Activated CD8-positive, alpha-beta T cell treated with anti-CD3 and anti-CD28 coated beads for 36 hours (primary cell): Measurements from ENCODE around the gene TRIM56. TPM values are rescaled to one million over a fixed set of nuclear protein-coding genes. Genes with fewer than 3 reads are reported as not detected.
"Not testable (repeated sequence)": the region's sequence is repeated elsewhere in the genome, so short reads cannot be mapped to it uniquely, and the experiment has no call there.

Experiments used
- ATAC-seq: fragments of 200-7000 bp; cut with Tn5 transposase; one replicate; pipeline ENCODE4 v1.10.0; 2021; ENCODE audit warnings: mild to moderate bottlenecking, moderate library complexity
- CTCF ChIA-PET: fragments of 350-600 bp; sonication (Branson Sonifier 250); formaldehyde crosslinking; loops from one replicate; lab custom pipeline; 2021; ENCODE audit warnings: antibody characterized with exemption; lab: Charles Lee
- POLR2A ChIA-PET: fragments of 350-600 bp; sonication (Branson Sonifier 250); formaldehyde crosslinking; loops from one replicate; lab custom pipeline; 2021; ENCODE audit warnings: antibody characterized with exemption; lab: Charles Lee
- DNase-seq: peaks from one replicate; pipeline ENCODE4 v3.0.0-alpha.2; 2020
- H3K27ac Mint-ChIP-seq: one replicate; pipeline ENCODE4 v1.8.0; 2021; ENCODE audit warnings: mild to moderate bottlenecking, mixed read lengths
- H3K27me3 Mint-ChIP-seq: one replicate; pipeline ENCODE4 v1.8.0; 2021; ENCODE audit warnings: mixed read lengths
- H3K36me3 Mint-ChIP-seq: one replicate; pipeline ENCODE4 v1.8.0; 2021; ENCODE audit warnings: low read depth, mixed read lengths
- H3K4me1 Mint-ChIP-seq: one replicate; pipeline ENCODE4 v1.8.0; 2021; ENCODE audit warnings: low read depth, mixed read lengths
- H3K4me3 Mint-ChIP-seq: one replicate; pipeline ENCODE4 v1.8.0; 2021; ENCODE audit warnings: mild to moderate bottlenecking, moderate library complexity, mixed read lengths
- H3K9me3 Mint-ChIP-seq: one replicate; pipeline ENCODE4 v1.8.0; 2021; ENCODE audit warnings: mixed read lengths
- CTCF ChIP-seq: fragments of 200-600 bp; IDR thresholded peaks from one replicate; pipeline ENCODE4 v1.8.0; 2022; ENCODE audit warnings: antibody characterized with exemption, mild to moderate bottlenecking
- intact Hi-C: fragments of 100-400 bp; cut with micrococcal nuclease; formaldehyde crosslinking; loops from one replicate; pipeline ENCODE4 v1.10.0; 2022
- total RNA-seq, 2 experiments: library from RNA; stranded (reverse); gene quantifications; one replicate each; pipeline ENCODE4 v1.2.3, GENCODE V29; 2021

The TRIM56 gene, protein sequence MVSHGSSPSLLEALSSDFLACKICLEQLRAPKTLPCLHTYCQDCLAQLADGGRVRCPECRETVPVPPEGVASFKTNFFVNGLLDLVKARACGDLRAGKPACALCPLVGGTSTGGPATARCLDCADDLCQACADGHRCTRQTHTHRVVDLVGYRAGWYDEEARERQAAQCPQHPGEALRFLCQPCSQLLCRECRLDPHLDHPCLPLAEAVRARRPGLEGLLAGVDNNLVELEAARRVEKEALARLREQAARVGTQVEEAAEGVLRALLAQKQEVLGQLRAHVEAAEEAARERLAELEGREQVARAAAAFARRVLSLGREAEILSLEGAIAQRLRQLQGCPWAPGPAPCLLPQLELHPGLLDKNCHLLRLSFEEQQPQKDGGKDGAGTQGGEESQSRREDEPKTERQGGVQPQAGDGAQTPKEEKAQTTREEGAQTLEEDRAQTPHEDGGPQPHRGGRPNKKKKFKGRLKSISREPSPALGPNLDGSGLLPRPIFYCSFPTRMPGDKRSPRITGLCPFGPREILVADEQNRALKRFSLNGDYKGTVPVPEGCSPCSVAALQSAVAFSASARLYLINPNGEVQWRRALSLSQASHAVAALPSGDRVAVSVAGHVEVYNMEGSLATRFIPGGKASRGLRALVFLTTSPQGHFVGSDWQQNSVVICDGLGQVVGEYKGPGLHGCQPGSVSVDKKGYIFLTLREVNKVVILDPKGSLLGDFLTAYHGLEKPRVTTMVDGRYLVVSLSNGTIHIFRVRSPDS
- 10 to 100 TPM; 40.1 to 42.3 TPM for total RNA-seq

DNA sequence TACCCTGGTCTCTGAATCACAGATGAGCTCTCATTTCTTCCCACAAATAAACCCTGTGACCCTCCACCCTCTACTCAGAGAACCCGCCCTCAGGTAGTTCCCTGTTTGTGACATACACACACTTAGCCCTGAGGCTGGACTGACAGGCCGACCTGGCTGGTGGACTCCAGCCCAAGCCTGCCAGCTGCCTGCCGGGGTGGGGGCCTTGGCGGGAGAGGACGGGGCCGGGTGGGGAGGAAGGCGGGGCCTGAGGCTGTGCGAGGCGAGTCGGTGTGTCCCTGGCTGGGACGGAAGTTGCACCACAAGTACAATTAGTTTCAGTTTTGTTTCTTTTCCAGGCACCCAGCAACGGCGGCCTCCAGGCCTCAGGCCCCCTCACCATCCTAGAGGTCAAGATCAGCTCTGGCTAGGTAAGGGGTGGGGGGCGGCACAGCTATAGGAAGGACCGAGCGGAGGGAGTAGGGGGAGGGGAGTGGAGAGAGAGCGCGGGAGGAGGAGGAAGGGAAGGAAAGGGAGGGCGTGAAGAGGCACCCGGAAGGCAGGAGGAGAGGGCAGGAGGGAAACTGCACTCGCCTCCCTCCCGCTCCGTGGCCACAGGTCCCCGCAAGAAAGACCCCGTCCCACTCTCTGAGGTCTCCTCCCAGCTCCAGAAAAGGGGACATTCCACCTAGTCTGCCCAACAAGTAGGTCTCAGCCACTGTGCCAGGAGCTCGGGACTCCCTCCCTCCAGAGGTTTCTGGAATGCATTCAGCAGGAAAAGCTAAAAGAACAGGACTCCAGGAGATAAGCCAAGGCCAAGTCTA is at the start of gene TRIM56:
Gene TRIM56, plus strand, starts transcription at position 320 of the 803 bp plus-strand sequence. CDS start 1,832 bp downstream, outside the sequence.
- ChIA-PET POLR2A (interaction anchor here (0.6 to 3.1 kb wide), 13 partner anchors 8 to 211 kb away, joined by 3 to 18 read pairs (median 4); partner anchors contain the start of genes PLOD3, SRRT, UFSP1 and ZNHIT1), CTCF (interaction anchor here (0.8 to 4.0 kb wide), 13 partner anchors 8 to 205 kb away, joined by 3 to 22 read pairs (median 4); partner anchors contain the start of gene UFSP1)
- Mint-ChIP-seq H3K36me3 (peaks cover 24% of the 10 kb centered on the region), H3K4me3 (peak within 1 kb of the TSS; percentile 95), H3K4me1 (peaks cover 31% of the 10 kb centered on the region), H3K27ac (peak within 1 kb of the TSS; percentile 98), H3K27me3 (no peaks in the 10 kb centered on the region), H3K9me3 (no peaks in the 10 kb centered on the region)
- ATAC-seq = peak; percentile 92
- intact Hi-C loops = no loop called here
- peak; percentile 88 for DNase-seq
- TF ChIP-seq CTCF = no peak

- no peaks in the 10 kb centered on the region for H3K4me1 Mint-ChIP-seq
- H3K27me3 Mint-ChIP-seq = peaks cover 3% of the 10 kb centered on the region
- H3K36me3 Mint-ChIP-seq = no peaks in the 10 kb centered on the region
- TF ChIP-seq CTCF = no peak
- no peak overlapping the region for H3K4me3 Mint-ChIP-seq
- CTCF ChIA-PET = no interaction called here
- ATAC-seq (no peak), DNase-seq (no peak)
- H3K9me3 Mint-ChIP-seq = no peaks in the 10 kb centered on the region
- no peak overlapping the region for H3K27ac Mint-ChIP-seq
- POLR2A ChIA-PET = no interaction called here
- intact Hi-C loops = no loop called here
Observed at GRCh38 chr7:101035941-101036340, 49.3 kb upstream of the TRIM56 start.

- H3K4me1 Mint-ChIP-seq, H3K9me3 Mint-ChIP-seq, H3K27ac Mint-ChIP-seq, H3K4me3 Mint-ChIP-seq, H3K27me3 Mint-ChIP-seq, intact Hi-C loops, POLR2A ChIA-PET, H3K36me3 Mint-ChIP-seq, DNase-seq, CTCF ChIA-PET, ATAC-seq: not testable (repeated sequence)
Observed at GRCh38 chr7:101041283-101041682, 44.0 kb upstream of the TRIM56 start.

DNA sequence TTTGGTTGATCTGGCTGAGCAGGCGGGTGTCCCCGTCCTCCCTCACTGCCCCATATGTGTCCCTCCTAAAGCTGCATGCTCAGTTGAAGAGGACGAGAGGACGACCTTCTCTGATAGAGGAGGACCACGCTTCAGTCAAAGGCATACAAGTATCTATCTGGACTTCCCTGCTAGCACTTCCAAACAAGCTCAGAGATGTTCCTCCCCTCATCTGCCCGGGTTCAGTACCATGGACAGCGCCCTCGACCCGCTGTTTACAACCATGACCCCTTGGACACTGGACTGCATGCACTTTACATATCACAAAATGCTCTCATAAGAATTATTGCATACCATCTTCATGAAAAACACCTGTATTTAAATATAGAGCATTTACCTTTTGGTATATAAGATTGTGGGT is 26.9 kb upstream of the TRIM56 start:
- Mint-ChIP-seq H3K27ac (no peak overlapping the region), H3K9me3 (no peaks in the 10 kb centered on the region), H3K36me3 (no peaks in the 10 kb centered on the region), H3K4me3 (no peak overlapping the region), H3K27me3 (peaks cover 30% of the 10 kb centered on the region), H3K4me1 (peaks cover 5% of the 10 kb centered on the region)
- POLR2A ChIA-PET = no interaction called here
- CTCF ChIA-PET = interaction anchor here (0.6 to 2.8 kb wide), 28 partner anchors 9 to 258 kb away, joined by 3 to 19 read pairs (median 5); partner anchors contain the start of genes ACHE, MUC17, SLC12A9 and TRIM56
- DNase-seq (peak; percentile 61), ATAC-seq (no peak)
- TF ChIP-seq CTCF = no peak
- intact Hi-C loops = loop anchor here (2.0 to 5.0 kb wide), 2 partner anchors 91 to 162 kb away; partner anchors contain the start of gene MUC12

- Mint-ChIP-seq H3K9me3 (no peaks in the 10 kb centered on the region), H3K4me3 (no peak overlapping the region), H3K27me3 (peaks cover 33% of the 10 kb centered on the region), H3K36me3 (no peaks in the 10 kb centered on the region), H3K4me1 (peaks cover 5% of the 10 kb centered on the region), H3K27ac (no peak overlapping the region)
- DNase-seq = no peak
- intact Hi-C loops = loop anchor here (2.0 to 5.0 kb wide), 2 partner anchors 92 to 163 kb away; partner anchors contain the start of gene MUC12
- CTCF ChIA-PET = interaction anchor here (0.7 to 2.8 kb wide), 16 partner anchors 11 to 259 kb away, joined by 3 to 19 read pairs (median 6); partner anchors contain the start of genes ACHE, SLC12A9 and ZNHIT1
- no peak for ATAC-seq
- POLR2A ChIA-PET = no interaction called here
- TF ChIP-seq CTCF = peak; percentile 46
Observed at GRCh38 chr7:101059620-101059942, 25.7 kb upstream of the TRIM56 start.
